ENCODE data around the gene NECTIN2.
"Not testable (repeated sequence)": the region's sequence is repeated elsewhere in the genome, so short reads cannot be mapped to it uniquely, and the experiment has no call there.

NECTIN2 gene

DNA sequence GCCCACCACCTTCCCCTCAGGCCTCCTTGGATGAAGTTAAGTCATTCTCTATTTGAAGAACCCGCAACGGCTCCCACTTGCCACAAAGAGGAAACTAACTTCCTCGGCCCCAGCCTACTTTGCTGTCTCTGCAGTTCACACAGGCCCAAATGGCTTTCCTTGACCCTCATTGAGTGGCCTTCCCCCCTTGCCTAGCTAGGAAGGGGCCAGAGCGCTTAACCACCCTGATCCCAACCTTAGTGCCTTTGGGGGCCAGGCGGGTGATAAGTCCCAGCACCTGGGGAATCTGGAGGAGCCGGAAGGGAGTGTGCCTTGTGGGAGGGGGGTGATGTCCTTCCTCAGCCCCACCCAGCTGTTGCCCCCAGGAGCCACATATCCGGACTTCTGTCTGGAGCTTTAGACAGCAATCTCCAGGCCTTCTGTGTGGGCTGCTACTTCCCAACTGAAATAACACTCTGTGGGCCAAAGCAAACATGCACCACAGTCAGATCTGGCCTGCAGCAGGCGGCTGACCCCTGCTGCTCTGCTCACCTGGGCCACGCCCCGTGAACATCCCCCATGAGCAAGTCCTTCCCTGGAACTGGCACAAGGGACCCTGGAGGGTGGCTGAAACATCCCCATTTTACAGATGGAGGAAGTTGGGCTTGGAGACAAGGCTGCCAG, 10.5 kb downstream of the NECTIN2 start:
- TF ChIP-seq, protein P1, sequence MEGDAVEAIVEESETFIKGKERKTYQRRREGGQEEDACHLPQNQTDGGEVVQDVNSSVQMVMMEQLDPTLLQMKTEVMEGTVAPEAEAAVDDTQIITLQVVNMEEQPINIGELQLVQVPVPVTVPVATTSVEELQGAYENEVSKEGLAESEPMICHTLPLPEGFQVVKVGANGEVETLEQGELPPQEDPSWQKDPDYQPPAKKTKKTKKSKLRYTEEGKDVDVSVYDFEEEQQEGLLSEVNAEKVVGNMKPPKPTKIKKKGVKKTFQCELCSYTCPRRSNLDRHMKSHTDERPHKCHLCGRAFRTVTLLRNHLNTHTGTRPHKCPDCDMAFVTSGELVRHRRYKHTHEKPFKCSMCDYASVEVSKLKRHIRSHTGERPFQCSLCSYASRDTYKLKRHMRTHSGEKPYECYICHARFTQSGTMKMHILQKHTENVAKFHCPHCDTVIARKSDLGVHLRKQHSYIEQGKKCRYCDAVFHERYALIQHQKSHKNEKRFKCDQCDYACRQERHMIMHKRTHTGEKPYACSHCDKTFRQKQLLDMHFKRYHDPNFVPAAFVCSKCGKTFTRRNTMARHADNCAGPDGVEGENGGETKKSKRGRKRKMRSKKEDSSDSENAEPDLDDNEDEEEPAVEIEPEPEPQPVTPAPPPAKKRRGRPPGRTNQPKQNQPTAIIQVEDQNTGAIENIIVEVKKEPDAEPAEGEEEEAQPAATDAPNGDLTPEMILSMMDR (IDR thresholded peaks at IDR 0.05; ENCODE audit: insufficient read depth, low read depth, low read length, missing control alignments) = no peak
- no peak overlapping the region for H3K4me3 ChIP-seq (ENCODE audit: low read length)
- DNase-seq (ENCODE audit: low read depth) = no peak

- TF ChIP-seq, protein P1 (IDR thresholded peaks at IDR 0.05; ENCODE audit: insufficient read depth, low read depth, low read length, missing control alignments) = no peak
- DNase-seq (ENCODE audit: low read depth) = no peak
- H3K4me3 ChIP-seq (ENCODE audit: low read length) = no peak overlapping the region
These were observed 11.7 kb downstream of the NECTIN2 start for GRCh38 chr19:44857837-44858236.

DNA sequence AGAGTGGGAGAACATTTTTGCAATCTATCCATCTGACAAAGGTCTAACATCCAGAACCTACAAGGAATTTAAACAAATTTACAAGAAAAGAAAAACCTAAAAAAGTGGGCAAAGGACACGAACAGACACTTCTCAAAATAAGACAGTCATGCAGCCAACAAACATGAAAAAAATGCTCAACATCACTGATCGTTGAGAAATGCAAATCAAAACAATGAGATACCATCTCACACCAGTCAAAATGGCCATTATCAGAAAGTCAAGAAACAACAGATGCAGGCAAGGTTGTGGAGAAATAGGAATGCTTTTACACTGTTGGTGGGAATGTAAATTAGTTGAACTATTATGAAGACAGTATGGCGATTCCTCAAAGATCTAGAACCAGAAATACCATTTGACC, 15.5 kb downstream of the NECTIN2 start:
- not testable (repeated sequence) for H3K4me3 ChIP-seq (ENCODE audit: low read length); DNase-seq (ENCODE audit: low read depth)

DNA sequence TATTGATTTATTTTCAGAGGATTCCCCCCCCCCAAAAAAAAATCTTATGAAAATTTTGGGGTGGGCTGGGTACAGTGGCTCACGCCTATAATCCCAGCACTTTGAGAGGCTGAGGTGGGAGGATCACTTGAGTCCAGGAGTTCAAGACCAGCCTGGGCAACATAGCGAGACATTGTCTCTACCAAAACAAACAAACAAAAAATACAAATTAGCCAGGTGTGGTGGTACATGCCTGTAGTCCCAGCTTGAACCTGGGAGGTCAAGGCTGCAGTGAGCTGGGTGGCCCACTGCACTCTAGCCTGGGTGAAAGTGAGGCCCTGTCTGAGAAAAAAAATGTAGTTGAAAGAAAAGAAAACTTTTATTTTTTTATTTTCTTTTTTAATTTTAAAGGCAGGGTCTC, 17.9 kb downstream of the NECTIN2 start:
- DNase-seq (ENCODE audit: low read depth) = no peak
- TF ChIP-seq, protein P1 (IDR thresholded peaks at IDR 0.05; ENCODE audit: insufficient read depth, low read depth, low read length, missing control alignments) = no peak
- H3K4me3 ChIP-seq (ENCODE audit: low read length) = no peak overlapping the region

DNA sequence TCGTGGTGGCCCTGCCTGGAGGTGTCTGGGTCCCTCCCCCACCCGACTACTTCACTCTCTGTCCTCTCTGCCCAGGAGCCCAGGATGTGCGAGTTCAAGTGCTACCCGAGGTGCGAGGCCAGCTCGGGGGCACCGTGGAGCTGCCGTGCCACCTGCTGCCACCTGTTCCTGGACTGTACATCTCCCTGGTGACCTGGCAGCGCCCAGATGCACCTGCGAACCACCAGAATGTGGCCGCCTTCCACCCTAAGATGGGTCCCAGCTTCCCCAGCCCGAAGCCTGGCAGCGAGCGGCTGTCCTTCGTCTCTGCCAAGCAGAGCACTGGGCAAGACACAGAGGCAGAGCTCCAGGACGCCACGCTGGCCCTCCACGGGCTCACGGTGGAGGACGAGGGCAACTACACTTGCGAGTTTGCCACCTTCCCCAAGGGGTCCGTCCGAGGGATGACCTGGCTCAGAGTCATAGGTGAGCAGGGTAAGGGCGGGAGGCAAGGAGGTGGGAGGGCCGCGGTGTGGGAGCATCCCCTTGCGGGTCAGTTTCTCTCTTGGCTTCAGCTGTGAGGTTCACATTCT, 19.2 kb downstream of the NECTIN2 start:
- no peak overlapping the region for H3K4me3 ChIP-seq (ENCODE audit: low read length)
- TF ChIP-seq, protein P1 (IDR thresholded peaks at IDR 0.05; ENCODE audit: insufficient read depth, low read depth, low read length, missing control alignments) = no peak
- no peak for DNase-seq (ENCODE audit: low read depth)

GRCh38 chr19:44866664-44867063, 20.6 kb downstream of the NECTIN2 start:
- H3K4me3 ChIP-seq (ENCODE audit: low read length) = no peak overlapping the region
- TF ChIP-seq, protein P1 (IDR thresholded peaks at IDR 0.05; ENCODE audit: insufficient read depth, low read depth, low read length, missing control alignments) = peak; percentile 3
- no peak for DNase-seq (ENCODE audit: low read depth)

GRCh38 chr19:44867578-44867977, 21.5 kb downstream of the NECTIN2 start:
- DNase-seq (ENCODE audit: low read depth) = no peak
- TF ChIP-seq, protein P1 (IDR thresholded peaks at IDR 0.05; ENCODE audit: insufficient read depth, low read depth, low read length, missing control alignments) = no peak
- no peak overlapping the region for H3K4me3 ChIP-seq (ENCODE audit: low read length)
